Activated B cell treated with CpG ODN at 0.5 μM for 24 hours (primary cell): ENCODE results near the gene TNFRSF14. TPM values are rescaled to one million over a fixed set of nuclear protein-coding genes. Genes with fewer than 3 reads are reported as not detected.
A peak's percentile ranks its signal among the peaks of the same experiment; 100 is the strongest.

Experiments
- ATAC-seq: fragments of 200-7000 bp; cut with Tn5 transposase; one replicate; pipeline ENCODE4 v1.10.0; 2021; ENCODE audit warnings: low read depth, mild to moderate bottlenecking, moderate library complexity
- CTCF ChIA-PET: fragments of 350-600 bp; sonication (Branson Sonifier 250); formaldehyde crosslinking; loops from one replicate; lab custom pipeline; 2021; ENCODE audit warnings: antibody characterized with exemption; lab: Charles Lee
- POLR2A ChIA-PET: fragments of 350-600 bp; sonication (Branson Sonifier 250); formaldehyde crosslinking; loops from one replicate; lab custom pipeline; 2021; ENCODE audit warnings: antibody characterized with exemption; lab: Charles Lee
- DNase-seq: peaks from one replicate; pipeline ENCODE4 v3.0.0; 2022
- H3K27ac Mint-ChIP-seq: one replicate; pipeline ENCODE4 v1.8.0; 2020; ENCODE audit warnings: mixed read lengths
- H3K27me3 Mint-ChIP-seq: one replicate; pipeline ENCODE4 v1.8.0; 2021; ENCODE audit warnings: mixed read lengths
- H3K36me3 Mint-ChIP-seq: one replicate; pipeline ENCODE4 v1.8.0; 2021; ENCODE audit warnings: low read depth, mixed read lengths
- H3K4me1 Mint-ChIP-seq: one replicate; pipeline ENCODE4 v1.8.0; 2021; ENCODE audit warnings: mixed read lengths
- H3K4me3 Mint-ChIP-seq: one replicate; pipeline ENCODE4 v1.8.0; 2020; ENCODE audit warnings: mild to moderate bottlenecking, mixed read lengths
- H3K9me3 Mint-ChIP-seq: one replicate; pipeline ENCODE4 v1.8.0; 2020; ENCODE audit warnings: mixed read lengths
- CTCF ChIP-seq: fragments of 200-600 bp; IDR thresholded peaks from one replicate; pipeline ENCODE4 v1.8.0; 2022; ENCODE audit warnings: antibody characterized with exemption, mild to moderate bottlenecking
- intact Hi-C: fragments of 100-400 bp; cut with micrococcal nuclease; formaldehyde crosslinking; loops from one replicate; pipeline ENCODE4 v1.15.1; 2024
- total RNA-seq: library from RNA; stranded (reverse); gene quantifications from 2 replicates; pipeline ENCODE4 v1.2.3, GENCODE V29; 2022

TNFRSF14 gene
- total RNA-seq, 1 donor from 2014 or later: 148 TPM

- Mint-ChIP-seq H3K9me3 (no peaks in the 10 kb centered on the region), H3K36me3 (peaks cover 47% of the 10 kb centered on the region), H3K4me3 (no peak overlapping the region), H3K27ac (no peak overlapping the region), H3K4me1 (peaks cover 32% of the 10 kb centered on the region), H3K27me3 (no peaks in the 10 kb centered on the region)
- intact Hi-C loops: no loop called here
- CTCF ChIA-PET: no interaction called here
- DNase-seq: no peak
- POLR2A ChIA-PET: no interaction called here
- ATAC-seq: no peak
- no peak for TF ChIP-seq CTCF
These were observed 33.9 kb upstream of the TNFRSF14 start for GRCh38 chr1:2522230-2522629.

GRCh38 chr1:2523191-2523890 is 32.8 kb upstream of the TNFRSF14 start:
- POLR2A ChIA-PET: no interaction called here
- no peaks in the 10 kb centered on the region for H3K27me3 Mint-ChIP-seq
- H3K27ac Mint-ChIP-seq: no peak overlapping the region
- peaks cover 34% of the 10 kb centered on the region for H3K4me1 Mint-ChIP-seq
- no peak for ATAC-seq
- H3K36me3 Mint-ChIP-seq: peaks cover 38% of the 10 kb centered on the region
- DNase-seq: no peak
- TF ChIP-seq CTCF: no peak
- intact Hi-C loops: no loop called here
- CTCF ChIA-PET: no interaction called here
- H3K4me3 Mint-ChIP-seq: no peak overlapping the region
- H3K9me3 Mint-ChIP-seq: no peaks in the 10 kb centered on the region

GRCh38 chr1:2523891-2524609 is 32.1 kb upstream of the TNFRSF14 start:
- no peak for DNase-seq
- H3K27me3 Mint-ChIP-seq: no peaks in the 10 kb centered on the region
- POLR2A ChIA-PET: interaction anchor here (0.6 kb wide), 1 partner anchor 29 kb away, joined by 3 read pairs; no protein-coding TSS in a partner anchor
- H3K27ac Mint-ChIP-seq: no peak overlapping the region
- ATAC-seq: no peak
- H3K4me1 Mint-ChIP-seq: peaks cover 40% of the 10 kb centered on the region
- TF ChIP-seq CTCF: no peak
- CTCF ChIA-PET: no interaction called here
- peaks cover 31% of the 10 kb centered on the region for H3K36me3 Mint-ChIP-seq
- H3K9me3 Mint-ChIP-seq: no peaks in the 10 kb centered on the region
- peak overlapping the region; percentile 96 for H3K4me3 Mint-ChIP-seq
- intact Hi-C loops: no loop called here

GRCh38 chr1:2525572-2525919 is 30.6 kb upstream of the TNFRSF14 start:
- POLR2A ChIA-PET: interaction anchor here (0.5 to 6.7 kb wide), 21 partner anchors 11 to 331 kb away, joined by 3 to 114 read pairs (median 6); partner anchors contain the start of genes FAAP20, MORN1, PEX10 and PRXL2B
- TF ChIP-seq CTCF: no peak
- ATAC-seq (no peak), DNase-seq (no peak)
- H3K4me3 Mint-ChIP-seq: peak overlapping the region; percentile 96
- intact Hi-C loops: no loop called here
- CTCF ChIA-PET: interaction anchor here (0.7 to 2.3 kb wide), 4 partner anchors 22 to 330 kb away, joined by 3 to 16 read pairs (median 6); partner anchors contain the start of gene FAAP20
- H3K9me3 Mint-ChIP-seq: no peaks in the 10 kb centered on the region
- peaks cover 26% of the 10 kb centered on the region for H3K36me3 Mint-ChIP-seq
- no peak overlapping the region for H3K27ac Mint-ChIP-seq
- no peaks in the 10 kb centered on the region for H3K27me3 Mint-ChIP-seq
- peaks cover 41% of the 10 kb centered on the region for H3K4me1 Mint-ChIP-seq
